ENCODE data around the gene PTPRD.

Gene PTPRD

GRCh38 chr9:9283159-9283986 lies 1329.4 kb downstream of the PTPRD start:
- Histone ChIP-seq H2AFZ (ENCODE audit: insufficient read depth, low read length, poor library complexity) (no peak overlapping the region), H3K36me3 (ENCODE audit: control insufficient read depth in 1 of 2, insufficient read depth in 2 of 2, low read length in 2 of 2) (no peaks in the 10 kb centered on the region), H3K23ac (ENCODE audit: low read length) (no peak overlapping the region), H4K8ac (ENCODE audit: low read depth, low read length) (no peak overlapping the region), H3K79me2 (ENCODE audit: control insufficient read depth, insufficient read depth, low read length, poor library complexity) (no peaks in the 10 kb centered on the region), H3K14ac (ENCODE audit: low read length) (no peak overlapping the region), H3K4ac (ENCODE audit: low read depth, low read length) (no peak overlapping the region), H3K4me1 (ENCODE audit: control insufficient read depth in 1 of 2, insufficient read depth in 2 of 2, low read length in 2 of 2) (no peaks in the 10 kb centered on the region), H3K27ac (ENCODE audit: low read depth, low read length) (no peak overlapping the region), H3K27me3 (ENCODE audit: insufficient read depth, low read length) (no peaks in the 10 kb centered on the region), H4K91ac (ENCODE audit: low read depth, low read length) (no peak overlapping the region), H2BK5ac (ENCODE audit: low read depth, low read length, poor library complexity) (no peak overlapping the region), H3K9ac (ENCODE audit: low read length) (no peak overlapping the region), H3K4me2 (ENCODE audit: low read length) (no peak overlapping the region), H3K79me1 (ENCODE audit: low read length) (no peaks in the 10 kb centered on the region), H3K18ac (ENCODE audit: low read length) (no peak overlapping the region), H2AK5ac (ENCODE audit: low read length) (no peak overlapping the region), H3K9me3 (ENCODE audit: insufficient read depth, low read depth, low read length) (no peaks in the 10 kb centered on the region), H4K12ac (ENCODE audit: low read depth, low read length) (no peak overlapping the region), H3K4me3 (ENCODE audit: low read depth, low read length) (no peak overlapping the region), H2BK12ac (ENCODE audit: low read length) (no peak overlapping the region), H2BK120ac (ENCODE audit: insufficient read depth, low read length, poor library complexity) (no peak overlapping the region)
- WGBS (ENCODE audit: extremely low coverage, insufficient coverage, insufficient read length): no CpG with 5 or more reads among the region's 2 CpGs
- DNase-seq: no peak

- Histone ChIP-seq H3K4me1 (ENCODE audit: control insufficient read depth in 1 of 2, insufficient read depth in 2 of 2, low read length in 2 of 2) (no peaks in the 10 kb centered on the region), H3K4me2 (ENCODE audit: low read length) (no peak overlapping the region), H2AFZ (ENCODE audit: insufficient read depth, low read length, poor library complexity) (no peak overlapping the region), H3K9me3 (ENCODE audit: insufficient read depth, low read depth, low read length) (no peaks in the 10 kb centered on the region), H3K79me1 (ENCODE audit: low read length) (no peaks in the 10 kb centered on the region), H3K14ac (ENCODE audit: low read length) (no peak overlapping the region), H4K12ac (ENCODE audit: low read depth, low read length) (no peak overlapping the region), H3K27me3 (ENCODE audit: insufficient read depth, low read length) (no peaks in the 10 kb centered on the region), H4K91ac (ENCODE audit: low read depth, low read length) (no peak overlapping the region), H3K4ac (ENCODE audit: low read depth, low read length) (no peak overlapping the region), H2BK5ac (ENCODE audit: low read depth, low read length, poor library complexity) (no peak overlapping the region), H3K4me3 (ENCODE audit: low read depth, low read length) (no peak overlapping the region), H2BK12ac (ENCODE audit: low read length) (no peak overlapping the region), H2AK5ac (ENCODE audit: low read length) (no peak overlapping the region), H3K36me3 (ENCODE audit: control insufficient read depth in 1 of 2, insufficient read depth in 2 of 2, low read length in 2 of 2) (no peaks in the 10 kb centered on the region), H3K79me2 (ENCODE audit: control insufficient read depth, insufficient read depth, low read length, poor library complexity) (no peaks in the 10 kb centered on the region), H2BK120ac (ENCODE audit: insufficient read depth, low read length, poor library complexity) (no peak overlapping the region), H3K27ac (ENCODE audit: low read depth, low read length) (no peak overlapping the region), H3K9ac (ENCODE audit: low read length) (no peak overlapping the region), H3K18ac (ENCODE audit: low read length) (no peak overlapping the region), H4K8ac (ENCODE audit: low read depth, low read length) (no peak overlapping the region), H3K23ac (ENCODE audit: low read length) (no peak overlapping the region)
- no peak for DNase-seq
- WGBS (ENCODE audit: extremely low coverage, insufficient coverage, insufficient read length): no CpG with 5 or more reads among the region's 4 CpGs
Measured at GRCh38 chr9:9275601-9276000, 1337.2 kb downstream of the PTPRD start.

GRCh38 chr9:9257999-9258498 lies 1354.8 kb downstream of the PTPRD start:
- no peak overlapping the region for H3K4ac ChIP-seq (ENCODE audit: low read depth, low read length)
- no peaks in the 10 kb centered on the region for H3K9me3 ChIP-seq (ENCODE audit: insufficient read depth, low read depth, low read length)
- no peak overlapping the region for H3K4me3 ChIP-seq (ENCODE audit: low read depth, low read length)
- no peak overlapping the region for H3K9ac ChIP-seq (ENCODE audit: low read length)
- no peak for DNase-seq
- H3K79me2 ChIP-seq (ENCODE audit: control insufficient read depth, insufficient read depth, low read length, poor library complexity): no peaks in the 10 kb centered on the region
- no peak overlapping the region for H4K8ac ChIP-seq (ENCODE audit: low read depth, low read length)
- no peak overlapping the region for H3K27ac ChIP-seq (ENCODE audit: low read depth, low read length)
- no peaks in the 10 kb centered on the region for H3K36me3 ChIP-seq (ENCODE audit: control insufficient read depth in 1 of 2, insufficient read depth in 2 of 2, low read length in 2 of 2)
- H3K27me3 ChIP-seq (ENCODE audit: insufficient read depth, low read length): no peaks in the 10 kb centered on the region
- no peaks in the 10 kb centered on the region for H3K79me1 ChIP-seq (ENCODE audit: low read length)
- no peak overlapping the region for H3K14ac ChIP-seq (ENCODE audit: low read length)
- no peak overlapping the region for H2AK5ac ChIP-seq (ENCODE audit: low read length)
- H3K4me1 ChIP-seq (ENCODE audit: control insufficient read depth in 1 of 2, insufficient read depth in 2 of 2, low read length in 2 of 2): no peaks in the 10 kb centered on the region
- H4K91ac ChIP-seq (ENCODE audit: low read depth, low read length): no peak overlapping the region
- H2BK12ac ChIP-seq (ENCODE audit: low read length): no peak overlapping the region
- H2AFZ ChIP-seq (ENCODE audit: insufficient read depth, low read length, poor library complexity): no peak overlapping the region
- H4K12ac ChIP-seq (ENCODE audit: low read depth, low read length): no peak overlapping the region
- no CpG with 5 or more reads among the region's 3 CpGs for WGBS (ENCODE audit: extremely low coverage, insufficient coverage, insufficient read length)
- no peak overlapping the region for H3K18ac ChIP-seq (ENCODE audit: low read length)
- H3K23ac ChIP-seq (ENCODE audit: low read length): no peak overlapping the region
- H3K4me2 ChIP-seq (ENCODE audit: low read length): no peak overlapping the region
- H2BK5ac ChIP-seq (ENCODE audit: low read depth, low read length, poor library complexity): no peak overlapping the region
- H2BK120ac ChIP-seq (ENCODE audit: insufficient read depth, low read length, poor library complexity): no peak overlapping the region

- H4K12ac ChIP-seq (ENCODE audit: low read depth, low read length): no peak overlapping the region
- no peak overlapping the region for H3K14ac ChIP-seq (ENCODE audit: low read length)
- no peak overlapping the region for H3K23ac ChIP-seq (ENCODE audit: low read length)
- H3K4ac ChIP-seq (ENCODE audit: low read depth, low read length): no peak overlapping the region
- H3K36me3 ChIP-seq (ENCODE audit: control insufficient read depth in 1 of 2, insufficient read depth in 2 of 2, low read length in 2 of 2): no peaks in the 10 kb centered on the region
- no peaks in the 10 kb centered on the region for H3K79me2 ChIP-seq (ENCODE audit: control insufficient read depth, insufficient read depth, low read length, poor library complexity)
- H3K4me2 ChIP-seq (ENCODE audit: low read length): no peak overlapping the region
- H3K9ac ChIP-seq (ENCODE audit: low read length): no peak overlapping the region
- H3K27me3 ChIP-seq (ENCODE audit: insufficient read depth, low read length): no peaks in the 10 kb centered on the region
- H3K27ac ChIP-seq (ENCODE audit: low read depth, low read length): no peak overlapping the region
- H2BK120ac ChIP-seq (ENCODE audit: insufficient read depth, low read length, poor library complexity): no peak overlapping the region
- no peak overlapping the region for H3K18ac ChIP-seq (ENCODE audit: low read length)
- H2BK5ac ChIP-seq (ENCODE audit: low read depth, low read length, poor library complexity): no peak overlapping the region
- H4K91ac ChIP-seq (ENCODE audit: low read depth, low read length): no peak overlapping the region
- no peak overlapping the region for H2BK12ac ChIP-seq (ENCODE audit: low read length)
- no peak overlapping the region for H4K8ac ChIP-seq (ENCODE audit: low read depth, low read length)
- H3K4me1 ChIP-seq (ENCODE audit: control insufficient read depth in 1 of 2, insufficient read depth in 2 of 2, low read length in 2 of 2): no peaks in the 10 kb centered on the region
- H2AK5ac ChIP-seq (ENCODE audit: low read length): no peak overlapping the region
- H3K9me3 ChIP-seq (ENCODE audit: insufficient read depth, low read depth, low read length): no peaks in the 10 kb centered on the region
- DNase-seq: no peak
- H3K4me3 ChIP-seq (ENCODE audit: low read depth, low read length): no peak overlapping the region
- no peak overlapping the region for H2AFZ ChIP-seq (ENCODE audit: insufficient read depth, low read length, poor library complexity)
- no CpG with 5 or more reads among the region's 2 CpGs for WGBS (ENCODE audit: extremely low coverage, insufficient coverage, insufficient read length)
- H3K79me1 ChIP-seq (ENCODE audit: low read length): no peaks in the 10 kb centered on the region
Measured at GRCh38 chr9:9246726-9247125, 1366.1 kb downstream of the PTPRD start.
